ENCODE results near the gene SPON1. TPM values are rescaled to one million over a fixed set of nuclear protein-coding genes. Genes with fewer than 3 reads are reported as not detected.

SPON1 gene
- total RNA-seq, 2 donors from 2014 or later, result 9.3 to 26.7 TPM

DNA sequence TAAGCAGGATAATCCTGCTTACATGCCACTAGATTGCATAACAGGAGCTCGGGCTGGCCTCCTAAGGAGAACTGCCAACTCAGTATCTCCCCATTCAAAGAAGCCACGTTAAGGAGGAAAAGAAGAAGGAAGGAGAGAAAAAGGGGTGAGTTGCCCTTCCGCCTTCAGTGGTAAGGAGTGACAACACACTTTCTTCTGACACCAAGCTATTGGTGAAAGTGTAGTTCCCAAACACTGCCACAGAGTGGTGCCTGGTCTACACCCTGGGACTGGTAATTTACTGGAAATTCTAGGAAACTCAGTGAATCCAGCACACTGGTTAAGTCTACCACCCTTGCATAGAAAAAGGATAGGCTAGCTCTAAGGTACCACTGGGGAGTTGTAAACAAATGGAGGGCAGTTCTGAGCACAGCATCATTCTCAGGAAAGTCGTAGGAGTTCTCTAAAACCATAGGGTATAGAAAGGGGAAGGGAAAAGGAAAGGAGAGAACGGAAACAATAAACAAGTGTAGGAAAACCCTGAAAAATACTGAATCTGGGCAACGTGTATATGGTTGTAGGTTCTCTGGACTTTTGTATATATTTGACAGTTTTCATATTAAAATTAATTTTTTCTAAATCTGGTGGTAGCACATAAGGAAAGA, 338.3 kb downstream of the SPON1 start:
- H3K4me1 ChIP-seq, result peaks cover 6% of the 10 kb centered on the region
- H3K4me3 ChIP-seq, result no peak overlapping the region
- 27 to 34% methylated on average over 6 of the region's 6 CpGs for WGBS, 2 donors
- ATAC-seq, result peak; percentile 83
- TF ChIP-seq POLR2A (IDR thresholded peaks at IDR 0.05), result no peak
- TF ChIP-seq, protein P1, sequence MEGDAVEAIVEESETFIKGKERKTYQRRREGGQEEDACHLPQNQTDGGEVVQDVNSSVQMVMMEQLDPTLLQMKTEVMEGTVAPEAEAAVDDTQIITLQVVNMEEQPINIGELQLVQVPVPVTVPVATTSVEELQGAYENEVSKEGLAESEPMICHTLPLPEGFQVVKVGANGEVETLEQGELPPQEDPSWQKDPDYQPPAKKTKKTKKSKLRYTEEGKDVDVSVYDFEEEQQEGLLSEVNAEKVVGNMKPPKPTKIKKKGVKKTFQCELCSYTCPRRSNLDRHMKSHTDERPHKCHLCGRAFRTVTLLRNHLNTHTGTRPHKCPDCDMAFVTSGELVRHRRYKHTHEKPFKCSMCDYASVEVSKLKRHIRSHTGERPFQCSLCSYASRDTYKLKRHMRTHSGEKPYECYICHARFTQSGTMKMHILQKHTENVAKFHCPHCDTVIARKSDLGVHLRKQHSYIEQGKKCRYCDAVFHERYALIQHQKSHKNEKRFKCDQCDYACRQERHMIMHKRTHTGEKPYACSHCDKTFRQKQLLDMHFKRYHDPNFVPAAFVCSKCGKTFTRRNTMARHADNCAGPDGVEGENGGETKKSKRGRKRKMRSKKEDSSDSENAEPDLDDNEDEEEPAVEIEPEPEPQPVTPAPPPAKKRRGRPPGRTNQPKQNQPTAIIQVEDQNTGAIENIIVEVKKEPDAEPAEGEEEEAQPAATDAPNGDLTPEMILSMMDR (IDR thresholded peaks at IDR 0.05), result peak; percentile 52 to 86 (median 79)
- H3K36me3 ChIP-seq (replicated peaks in 1 of 2; ENCODE audit: insufficient read depth in 1 of 2, low read depth in 2 of 2), result no peaks in the 10 kb centered on the region
- intact Hi-C loops (cut with DNase I), result loop anchor here (10.0 kb wide), 1 partner anchor 154 kb away; no protein-coding TSS in a partner anchor
- no peaks in the 10 kb centered on the region for H3K9me3 ChIP-seq
- no peaks in the 10 kb centered on the region for H3K27me3 ChIP-seq
- peak; percentile 45 to 64 (median 60) for DNase-seq
- no peak overlapping the region for H3K27ac ChIP-seq

DNA sequence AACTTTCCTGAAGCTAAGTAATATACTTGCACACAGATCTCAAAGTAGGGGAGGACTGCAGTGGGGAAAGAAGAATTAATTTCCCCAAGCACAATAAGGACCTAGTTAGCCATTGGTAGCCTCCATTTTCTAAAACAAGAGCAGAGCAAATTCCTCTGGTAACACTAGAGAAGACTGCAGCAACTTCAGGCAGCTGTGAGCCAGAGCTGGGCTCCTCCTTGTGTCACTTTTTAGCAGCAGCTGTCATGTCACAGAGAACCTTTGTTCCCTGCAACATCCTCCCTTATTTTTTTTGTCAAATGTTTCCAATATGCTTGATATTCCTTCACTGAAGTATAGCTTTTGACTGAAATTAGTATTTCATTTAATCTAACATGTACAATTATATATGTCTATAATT, 342.1 kb downstream of the SPON1 start:
- H3K4me1 ChIP-seq, result peaks cover 27% of the 10 kb centered on the region
- no peaks in the 10 kb centered on the region for H3K9me3 ChIP-seq
- ATAC-seq (no peak), DNase-seq (no peak)
- TF ChIP-seq, protein P1 (IDR thresholded peaks at IDR 0.05), result no peak
- TF ChIP-seq POLR2A (IDR thresholded peaks at IDR 0.05), result no peak
- no peak overlapping the region for H3K4me3 ChIP-seq
- intact Hi-C loops (cut with DNase I), result loop anchor here (10.0 kb wide), 1 partner anchor 150 kb away; no protein-coding TSS in a partner anchor
- H3K27me3 ChIP-seq, result no peaks in the 10 kb centered on the region
- H3K27ac ChIP-seq, result no peak overlapping the region
- no peaks in the 10 kb centered on the region for H3K36me3 ChIP-seq (replicated peaks in 1 of 2; ENCODE audit: insufficient read depth in 1 of 2, low read depth in 2 of 2)

DNA sequence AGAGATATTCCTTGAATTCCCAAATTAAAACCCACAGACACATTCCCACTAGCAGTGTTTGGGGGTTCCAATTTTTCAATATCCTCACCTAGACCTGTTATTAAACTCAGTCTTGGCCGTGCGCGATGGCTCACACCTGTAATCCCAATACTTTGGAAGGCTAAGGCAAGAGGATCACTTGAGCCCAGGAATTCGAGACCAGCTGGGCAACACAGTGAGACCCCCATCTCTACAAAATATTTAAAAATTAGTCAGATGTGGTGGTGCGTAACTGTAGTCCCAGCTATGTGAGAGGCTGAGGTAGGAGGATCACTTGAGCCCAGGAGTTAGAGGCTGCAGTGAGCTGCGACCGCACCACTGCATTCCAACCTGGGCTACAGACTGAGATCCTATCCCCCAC, 343.1 kb downstream of the SPON1 start:
- intact Hi-C loops (cut with DNase I), result loop anchor here (10.0 kb wide), 1 partner anchor 149 kb away; no protein-coding TSS in a partner anchor
- H3K36me3 ChIP-seq (replicated peaks in 1 of 2; ENCODE audit: insufficient read depth in 1 of 2, low read depth in 2 of 2), result no peaks in the 10 kb centered on the region

DNA sequence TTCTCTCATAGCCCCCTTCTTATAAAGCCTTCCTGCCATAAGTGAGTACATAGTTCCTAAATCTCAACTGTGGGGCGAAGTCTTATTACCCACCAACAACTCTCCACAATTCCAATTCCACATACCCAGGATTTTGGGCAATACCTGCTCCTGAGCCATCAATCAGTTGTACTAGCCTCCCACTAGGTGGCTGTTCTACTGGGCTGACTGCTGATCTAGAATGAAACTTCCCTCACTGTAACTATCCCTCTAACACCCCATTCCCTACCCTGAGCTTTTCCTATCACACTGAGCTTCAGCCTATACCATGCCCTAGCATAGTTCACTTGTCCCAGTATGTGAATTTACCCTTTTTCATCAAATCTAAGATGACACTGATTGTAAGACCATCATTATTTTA, 344.0 kb downstream of the SPON1 start:
- TF ChIP-seq, protein P1 (IDR thresholded peaks at IDR 0.05), result no peak
- TF ChIP-seq POLR2A (IDR thresholded peaks at IDR 0.05), result no peak
- no peaks in the 10 kb centered on the region for H3K27me3 ChIP-seq
- peaks cover 25% of the 10 kb centered on the region for H3K4me1 ChIP-seq
- H3K9me3 ChIP-seq, result no peaks in the 10 kb centered on the region
- intact Hi-C loops (cut with DNase I), result loop anchor here (10.0 kb wide), 1 partner anchor 148 kb away; no protein-coding TSS in a partner anchor
- WGBS, 2 donors, result 93 to 100% methylated on average over 1 of the region's 1 CpG
- no peak for DNase-seq
- H3K27ac ChIP-seq, result no peak overlapping the region
- no peak overlapping the region for H3K4me3 ChIP-seq
- ATAC-seq, result no peak
- no peaks in the 10 kb centered on the region for H3K36me3 ChIP-seq (replicated peaks in 1 of 2; ENCODE audit: insufficient read depth in 1 of 2, low read depth in 2 of 2)

More for the DNA sequence above, 343.1 kb downstream of the SPON1 start:
- 94 to 97% methylated on average over 7 of the region's 7 CpGs for WGBS, 2 donors
- no peak overlapping the region for H3K4me3 ChIP-seq
- peaks cover 28% of the 10 kb centered on the region for H3K4me1 ChIP-seq
- no peak overlapping the region for H3K27ac ChIP-seq
- no peaks in the 10 kb centered on the region for H3K27me3 ChIP-seq
- no peak for TF ChIP-seq POLR2A (IDR thresholded peaks at IDR 0.05)
- TF ChIP-seq, protein P1 (IDR thresholded peaks at IDR 0.05), result no peak
- DNase-seq (no peak), ATAC-seq (no peak)
- H3K9me3 ChIP-seq, result no peaks in the 10 kb centered on the region
